Measurements from ENCODE around the gene EYS.

Gene EYS

DNA sequence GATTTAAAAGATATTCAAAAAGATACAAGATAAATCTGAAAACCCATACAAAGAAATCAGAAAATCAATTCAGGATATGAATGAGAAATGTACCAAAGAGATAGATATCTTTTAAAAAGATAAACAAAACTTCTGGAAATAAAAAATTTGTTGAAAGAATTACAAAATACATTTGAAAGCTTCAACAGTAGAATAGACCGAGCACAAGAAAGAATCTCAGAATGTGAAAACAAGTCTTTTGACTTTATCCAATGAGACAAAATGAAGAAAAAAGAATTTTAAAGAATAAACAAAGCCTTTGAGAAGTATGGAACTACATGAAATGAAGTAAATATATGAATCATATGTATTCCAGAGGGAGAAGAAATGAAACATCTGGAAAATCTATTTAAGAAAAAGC is 1011.0 kb downstream of the EYS start:
- DNase-seq: no peak

DNA sequence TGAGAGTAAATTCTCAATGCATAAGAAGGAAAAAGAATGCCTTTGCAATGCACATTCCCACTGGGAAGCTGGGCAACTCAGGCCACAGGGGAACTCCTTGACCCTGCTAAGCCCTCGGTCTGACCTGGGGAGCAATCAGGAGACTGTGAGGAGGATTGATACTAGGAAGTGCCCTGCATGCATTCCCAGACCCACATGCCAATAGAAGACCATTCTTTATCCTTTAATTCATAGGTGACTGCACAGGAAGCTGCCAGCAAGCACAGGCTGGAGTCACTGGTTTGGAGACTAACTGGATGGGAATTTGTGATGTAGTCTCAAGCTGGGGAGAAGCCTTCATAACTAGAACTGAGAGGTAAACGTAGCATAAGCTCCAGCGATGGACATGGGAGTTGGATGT is 1012.7 kb downstream of the EYS start:
- DNase-seq: no peak

DNA sequence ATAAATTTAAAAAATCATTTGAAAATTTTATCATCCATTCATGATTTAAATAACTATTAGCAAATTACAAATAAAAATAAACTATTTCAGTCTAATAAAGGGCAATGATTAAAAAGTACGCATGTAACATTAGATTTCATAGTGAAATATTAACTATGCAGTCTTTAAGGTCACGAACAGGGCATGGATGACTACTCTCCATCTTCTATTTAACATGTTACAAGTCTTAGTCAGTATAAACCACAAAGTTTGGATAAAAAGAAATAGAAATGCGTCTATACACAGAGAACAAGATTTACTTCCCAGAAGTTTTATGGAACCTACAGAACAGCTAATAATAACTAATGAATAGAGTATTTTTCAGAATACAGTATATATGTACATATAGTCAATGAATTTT is 1016.0 kb downstream of the EYS start:
- no peak for DNase-seq

DNA sequence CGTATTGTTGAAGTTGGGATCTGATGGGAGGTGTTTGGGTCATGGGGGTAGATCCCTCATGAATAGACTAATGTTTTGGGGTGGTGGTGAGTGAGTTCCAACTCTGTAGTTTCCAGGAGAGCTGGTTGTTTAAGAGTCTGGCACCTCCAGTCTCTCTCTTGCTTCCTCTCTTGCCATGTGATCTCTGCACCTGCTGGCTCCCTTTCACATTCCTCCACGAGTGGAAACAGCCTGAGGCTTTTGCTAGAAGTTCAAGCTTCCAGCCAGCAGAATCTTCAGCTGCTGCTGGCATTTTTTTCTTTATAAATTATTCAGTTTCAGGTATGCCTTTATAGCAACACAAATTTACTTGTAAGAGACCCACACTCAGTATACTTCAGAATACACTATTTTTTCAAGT is 1021.6 kb downstream of the EYS start:
- no peak for DNase-seq

DNA sequence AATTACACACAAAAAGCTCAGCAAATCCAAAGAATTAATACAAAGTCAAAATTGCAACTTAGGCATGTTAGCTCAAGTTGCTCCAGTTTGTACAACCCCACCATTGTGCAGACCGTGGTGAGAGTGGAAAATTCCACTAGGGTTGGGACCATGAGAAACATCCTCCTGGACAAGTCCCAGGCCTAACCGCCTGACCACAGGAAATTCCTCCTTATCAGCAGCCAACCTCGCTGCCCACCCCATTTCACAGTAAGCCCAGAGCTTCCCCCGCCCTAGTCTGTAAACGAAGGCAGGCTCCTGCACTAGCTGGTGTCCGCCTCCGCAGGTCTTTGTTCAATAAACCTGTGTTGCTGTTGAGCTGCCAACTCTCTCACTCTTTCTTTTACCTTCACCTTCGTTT is 1023.3 kb downstream of the EYS start:
- no peak for DNase-seq

DNA sequence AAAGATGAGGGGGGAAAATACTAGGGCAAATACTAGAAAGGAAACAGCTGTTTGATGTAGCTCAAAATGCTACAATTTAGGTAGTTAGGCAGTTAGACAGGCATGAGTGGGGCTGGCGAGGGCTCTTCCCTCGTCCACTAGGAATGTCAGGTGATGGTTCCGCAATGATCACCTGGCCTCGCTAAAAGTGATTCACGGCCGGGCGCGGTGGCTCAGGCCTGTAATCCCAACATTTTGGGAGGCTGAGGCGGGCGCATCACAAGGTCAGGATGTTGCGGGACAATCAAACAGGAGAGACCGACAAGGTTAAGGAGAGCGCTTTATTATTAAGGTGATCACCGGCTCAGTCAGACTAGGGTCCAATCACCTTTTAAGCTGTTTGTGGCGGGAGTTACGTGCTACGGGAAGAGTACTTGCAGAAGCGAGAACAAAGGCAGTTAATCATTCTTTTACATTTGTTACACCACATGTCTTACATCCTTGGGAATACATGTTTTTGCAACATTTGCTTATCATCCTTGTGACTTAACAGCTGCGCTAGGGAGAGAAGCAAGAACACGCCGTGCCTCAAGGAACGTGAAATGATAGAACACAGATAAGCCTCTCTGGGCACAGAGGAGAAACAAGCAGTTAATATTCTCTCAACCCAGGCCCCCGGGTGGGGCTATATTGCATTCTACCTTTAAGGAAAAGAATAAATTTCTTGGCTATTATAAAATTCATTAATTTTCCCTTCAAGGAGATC is 1025.4 kb downstream of the EYS start:
- no peak for DNase-seq

DNA sequence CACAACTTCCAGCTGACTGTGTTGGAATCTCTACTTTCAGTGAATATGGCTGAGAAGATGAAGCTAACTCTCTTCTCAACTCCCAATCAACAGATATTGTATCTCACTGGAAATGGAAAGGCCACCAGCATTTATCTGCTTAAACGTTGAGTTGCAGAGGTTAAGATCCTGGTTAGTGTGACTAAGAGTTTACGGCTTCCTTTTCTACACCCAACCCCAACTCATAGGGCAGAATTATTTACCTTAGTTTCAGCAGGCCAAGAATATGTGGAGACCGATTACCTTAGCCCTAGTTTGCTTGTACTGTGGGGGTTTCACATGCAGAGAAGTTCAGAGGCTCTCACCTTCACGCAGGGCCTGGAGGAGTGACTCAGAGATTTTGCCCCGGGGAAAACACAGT is 1026.6 kb downstream of the EYS start:
- no peak for DNase-seq

DNA sequence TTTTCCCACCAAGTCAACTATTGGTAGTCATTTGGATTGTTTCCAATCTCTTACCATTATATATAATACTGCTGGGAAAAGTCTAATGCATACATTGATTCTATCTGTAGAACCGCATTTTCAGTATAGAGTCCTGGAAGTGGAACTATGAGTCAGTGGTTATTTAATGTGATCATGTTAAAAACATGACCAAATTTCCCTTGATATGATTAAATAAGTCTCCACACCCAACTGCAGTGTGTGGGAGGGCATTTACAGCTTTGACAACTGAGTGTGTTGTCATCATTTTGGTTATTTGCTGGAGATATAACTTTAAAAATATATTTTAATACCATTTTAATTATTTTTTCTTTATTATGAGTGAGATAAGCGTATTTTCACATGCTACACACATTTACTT is 1027.6 kb downstream of the EYS start:
- no peak for DNase-seq

DNA sequence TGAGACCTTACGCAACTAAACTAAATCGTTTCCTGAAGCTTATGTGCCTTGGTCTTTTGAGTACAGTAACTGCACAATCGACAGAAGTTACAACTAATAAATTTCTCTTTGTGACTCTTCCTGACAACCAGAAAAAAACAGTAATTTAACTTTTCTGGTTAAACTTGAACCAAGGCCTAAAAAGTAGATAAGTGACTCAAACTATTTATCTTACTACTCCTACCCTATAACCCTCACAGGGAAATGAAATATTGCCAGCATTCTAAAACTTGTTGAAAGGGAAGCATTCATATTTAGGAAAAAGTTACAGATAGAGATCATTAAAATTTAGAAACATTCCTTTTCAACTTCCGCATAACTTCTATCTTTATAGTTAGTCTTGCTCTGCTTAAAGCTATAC is 1034.4 kb downstream of the EYS start:
- DNase-seq: no peak

DNA sequence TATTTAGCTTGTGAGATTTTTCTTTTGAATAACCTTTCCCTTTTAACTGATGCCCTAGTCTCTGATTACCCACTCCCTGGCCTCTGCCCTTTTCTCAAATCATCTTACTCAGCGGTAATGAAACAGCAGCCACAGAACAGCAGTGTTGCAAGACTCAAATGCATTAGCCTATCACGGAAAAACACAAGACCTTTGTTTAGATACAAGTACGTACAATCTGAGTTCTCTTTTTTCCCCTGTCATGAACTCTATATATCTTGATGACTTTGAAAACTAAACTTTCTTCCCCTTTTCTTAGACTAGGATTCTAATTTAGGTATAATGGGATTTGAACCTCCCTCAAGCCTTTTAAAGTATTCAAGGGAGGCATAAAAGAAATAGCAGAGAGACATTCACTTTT is 1034.9 kb downstream of the EYS start:
- no peak for DNase-seq

DNA sequence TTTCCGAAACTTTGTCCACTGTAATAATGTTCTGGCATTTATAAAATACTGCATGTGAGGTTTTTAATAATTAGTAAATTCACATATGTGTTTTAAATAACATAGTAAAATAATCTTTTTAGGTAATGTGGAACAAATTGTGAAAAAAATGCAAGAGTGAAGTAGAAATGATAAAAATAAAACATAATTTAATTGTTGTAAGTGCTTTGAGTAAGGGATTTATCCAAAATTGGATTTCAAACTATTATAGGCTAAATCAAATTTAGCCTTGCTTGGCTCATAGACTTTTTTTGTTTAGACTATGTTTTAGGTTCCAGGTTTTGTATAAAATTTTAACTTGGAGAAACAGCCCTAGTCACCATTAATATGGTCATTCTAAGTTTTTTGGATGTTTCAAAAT is 1041.9 kb downstream of the EYS start:
- no peak for DNase-seq

DNA sequence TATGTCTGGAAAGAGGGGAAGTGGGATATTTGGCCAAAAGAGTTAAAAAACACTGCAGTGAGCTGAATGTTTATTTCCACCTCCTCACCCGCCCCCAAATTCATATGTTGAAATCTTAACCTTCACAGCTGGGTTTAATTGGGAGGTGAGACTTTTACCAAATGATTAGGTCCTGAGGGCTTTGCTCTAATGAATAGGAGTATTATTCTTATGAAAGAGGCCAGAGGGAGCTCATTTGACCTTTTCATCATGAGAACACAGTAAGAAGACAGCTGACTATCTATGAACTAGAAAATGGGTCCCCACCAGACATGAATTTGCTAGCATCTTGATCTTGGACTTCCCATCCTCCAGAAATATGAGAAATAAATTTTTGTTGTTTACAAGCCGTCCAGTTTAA is 1042.5 kb downstream of the EYS start:
- no peak for DNase-seq

DNA sequence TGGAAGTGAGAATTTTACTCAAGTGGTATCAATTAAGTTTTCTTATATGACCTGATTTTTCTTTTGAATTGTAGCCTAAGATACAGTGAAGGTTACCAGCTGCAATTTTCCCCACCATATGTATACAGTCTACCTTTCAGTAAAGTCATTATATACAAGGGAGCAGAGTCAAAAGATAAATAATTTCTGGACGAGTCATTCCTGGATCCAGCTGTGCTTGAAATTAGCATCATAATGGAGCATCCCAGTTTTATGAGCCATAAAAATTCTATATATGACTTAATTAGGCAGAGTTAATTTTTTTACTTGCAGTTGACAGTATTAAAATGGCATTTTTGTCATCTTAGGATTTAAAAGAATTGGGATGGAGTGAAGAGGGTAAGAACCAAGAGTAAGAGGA is 1063.0 kb downstream of the EYS start:
- DNase-seq: no peak

DNA sequence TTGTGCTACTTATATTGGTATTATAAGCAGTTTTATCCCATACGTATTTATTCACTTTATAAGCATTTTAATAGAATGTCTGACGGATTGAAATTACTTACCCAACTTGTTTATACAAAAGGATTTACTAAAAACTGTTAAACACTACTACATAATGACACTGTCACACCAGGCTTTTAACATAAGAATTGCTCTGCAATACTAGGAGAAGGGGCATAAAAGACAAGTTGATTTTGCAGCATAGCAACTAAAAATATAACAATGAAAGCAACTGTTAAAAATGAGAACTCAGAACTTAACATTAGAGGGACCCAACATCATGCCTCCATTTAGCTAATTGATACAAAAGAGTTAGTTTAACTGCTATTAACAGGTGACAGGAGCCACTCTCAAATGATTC is 1076.1 kb downstream of the EYS start:
- no peak for DNase-seq

DNA sequence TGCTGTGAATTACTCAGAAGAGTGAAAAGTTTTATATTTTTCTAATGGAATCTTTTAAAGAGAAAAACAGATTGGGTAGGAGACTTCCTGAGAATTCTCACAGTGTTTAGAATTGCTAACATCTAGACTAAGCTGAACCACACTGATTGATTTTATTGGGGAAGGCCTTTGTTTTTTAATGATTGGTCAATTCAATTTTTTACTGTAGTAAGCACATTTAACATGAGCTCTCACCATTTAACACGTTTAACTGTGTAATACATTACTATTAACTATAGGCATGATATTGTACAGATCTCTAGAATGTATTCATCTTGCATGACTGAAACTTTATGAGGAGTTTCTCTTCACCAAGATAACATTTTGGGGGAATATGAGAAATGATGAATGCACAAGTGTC is 1084.1 kb downstream of the EYS start:
- no peak for DNase-seq

DNA sequence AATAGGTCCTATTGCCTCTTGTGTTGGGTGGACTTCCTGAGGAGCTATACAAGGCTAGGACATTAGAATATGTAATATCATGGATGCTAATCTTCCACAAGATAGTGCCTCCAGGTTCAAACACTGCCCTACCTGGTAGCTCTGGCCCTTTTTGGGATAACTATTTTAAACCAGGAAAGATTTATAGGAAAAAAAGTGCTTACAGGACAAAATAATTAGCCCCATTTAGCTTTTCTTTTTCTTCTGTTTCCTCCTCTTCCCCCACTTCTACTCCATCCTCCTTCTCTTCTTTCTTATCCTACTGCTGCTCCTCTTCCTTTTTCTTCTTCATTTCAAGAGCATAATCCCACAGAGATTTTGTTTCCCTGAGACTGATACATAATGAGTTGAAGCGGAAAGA is 1104.0 kb downstream of the EYS start:
- no peak for DNase-seq

DNA sequence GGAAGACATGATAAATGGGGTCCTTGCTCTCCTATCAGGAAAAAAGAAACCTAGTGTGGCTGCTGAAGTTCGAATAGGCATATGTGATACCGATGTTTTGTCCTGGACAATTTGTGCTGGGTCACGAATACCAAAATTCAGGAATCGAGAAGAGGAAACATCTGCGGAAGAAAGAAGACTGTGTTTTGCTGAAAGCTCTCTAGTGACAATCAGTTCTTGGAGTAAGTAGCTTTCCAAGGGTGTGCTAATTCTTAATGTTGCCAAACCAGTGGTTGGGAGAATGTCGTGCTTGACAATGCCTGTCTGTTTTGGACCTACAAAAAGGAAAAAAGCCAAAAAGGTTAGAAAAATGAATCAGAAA is 1115.4 kb downstream of the EYS start:
- DNase-seq: no peak

DNA sequence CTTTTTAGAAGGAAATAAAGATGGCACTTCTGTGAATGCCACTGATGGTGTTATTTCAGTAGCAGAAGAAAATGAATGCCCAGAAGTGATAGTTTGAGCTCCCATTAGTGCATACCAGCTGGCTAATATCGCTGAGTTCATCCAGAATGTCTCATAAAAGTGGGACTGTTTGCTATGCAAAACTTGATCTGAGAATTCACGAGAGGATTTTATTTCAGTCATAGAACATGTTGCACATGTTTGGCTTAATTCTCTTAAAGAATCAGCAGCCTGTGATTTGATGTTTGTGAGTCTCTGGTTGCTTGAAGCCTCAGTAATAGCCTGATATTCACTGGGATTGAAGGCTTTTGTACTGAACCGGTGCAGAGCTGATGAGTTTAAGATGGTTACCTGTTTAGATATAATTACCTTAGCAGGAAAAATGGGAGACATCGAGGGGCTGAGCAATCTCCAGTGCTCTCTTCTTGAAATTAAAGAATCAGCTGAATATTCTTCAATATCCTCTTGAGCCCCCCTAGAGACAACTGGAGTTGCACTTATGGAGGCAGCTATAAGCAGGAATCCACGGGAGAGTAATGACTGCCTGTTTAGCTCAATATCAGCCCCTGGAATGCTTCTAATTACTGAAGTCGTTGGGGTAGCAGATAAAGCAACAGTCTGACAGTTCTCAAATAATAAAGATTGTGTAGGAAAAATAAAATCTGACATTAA is 1115.9 kb downstream of the EYS start:
- no peak for DNase-seq

DNA sequence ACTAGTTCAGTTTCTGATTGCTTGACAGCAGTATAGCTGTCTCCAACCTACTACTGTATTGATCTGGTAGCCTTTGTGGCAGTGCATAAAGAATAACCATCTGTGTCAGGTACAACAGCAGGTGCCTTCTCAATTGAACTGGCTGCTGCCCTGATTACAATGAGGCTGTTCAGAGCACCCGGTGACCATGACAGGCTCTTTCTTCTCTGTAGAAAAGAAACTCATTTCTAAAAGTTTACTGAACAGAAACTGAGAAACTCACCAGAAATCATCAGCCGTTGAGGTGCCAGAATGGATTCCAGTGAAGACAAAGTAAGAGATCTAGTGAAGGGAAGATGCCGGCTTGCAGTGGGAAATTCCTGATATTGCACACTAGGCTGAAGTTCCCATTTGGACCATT is 1117.1 kb downstream of the EYS start:
- DNase-seq: no peak

DNA sequence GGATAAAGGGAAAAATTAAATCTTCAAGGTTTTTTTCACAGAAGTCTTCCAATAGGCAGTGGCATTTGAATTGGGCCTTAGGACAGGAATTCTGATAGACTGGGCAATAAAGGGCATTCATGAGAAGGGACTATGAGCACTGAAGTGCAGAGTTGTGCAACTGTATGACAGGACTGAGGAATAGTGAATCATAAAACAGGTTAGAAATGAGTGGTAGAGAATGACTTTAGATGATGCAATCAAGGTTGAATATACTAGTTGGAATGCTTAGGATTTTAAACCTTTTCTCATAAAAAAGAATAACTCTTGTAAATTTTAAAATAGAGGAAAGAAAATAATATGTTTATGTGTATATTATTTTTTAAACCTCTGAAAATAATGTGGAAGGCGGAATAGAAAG is 1126.7 kb downstream of the EYS start:
- peak; percentile 2 for DNase-seq

DNA sequence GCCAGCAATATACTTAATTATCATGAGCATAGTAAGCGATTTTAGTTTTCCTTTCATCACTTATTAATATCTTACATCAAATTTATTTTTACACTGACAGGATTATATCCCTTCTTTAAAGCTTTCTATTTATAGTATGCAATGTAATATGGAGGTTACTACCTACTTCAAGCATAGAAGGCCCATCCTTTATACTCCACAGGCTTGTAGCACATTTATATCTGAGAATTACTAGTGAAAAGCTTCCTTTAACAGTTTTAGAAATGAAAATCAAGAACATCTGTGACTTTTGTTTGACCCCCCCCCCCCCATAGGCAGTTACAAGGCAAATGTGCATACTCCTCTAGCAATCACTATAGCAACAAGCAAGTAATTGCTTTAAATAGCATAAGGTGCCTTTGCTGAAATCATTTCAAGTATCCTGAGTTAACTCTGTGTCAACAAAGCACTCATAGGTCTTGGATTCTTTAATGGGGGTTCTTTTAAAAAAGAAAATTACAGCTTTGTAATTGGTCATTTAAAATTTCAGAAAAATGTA is 1153.7 kb downstream of the EYS start:
- DNase-seq: no peak

DNA sequence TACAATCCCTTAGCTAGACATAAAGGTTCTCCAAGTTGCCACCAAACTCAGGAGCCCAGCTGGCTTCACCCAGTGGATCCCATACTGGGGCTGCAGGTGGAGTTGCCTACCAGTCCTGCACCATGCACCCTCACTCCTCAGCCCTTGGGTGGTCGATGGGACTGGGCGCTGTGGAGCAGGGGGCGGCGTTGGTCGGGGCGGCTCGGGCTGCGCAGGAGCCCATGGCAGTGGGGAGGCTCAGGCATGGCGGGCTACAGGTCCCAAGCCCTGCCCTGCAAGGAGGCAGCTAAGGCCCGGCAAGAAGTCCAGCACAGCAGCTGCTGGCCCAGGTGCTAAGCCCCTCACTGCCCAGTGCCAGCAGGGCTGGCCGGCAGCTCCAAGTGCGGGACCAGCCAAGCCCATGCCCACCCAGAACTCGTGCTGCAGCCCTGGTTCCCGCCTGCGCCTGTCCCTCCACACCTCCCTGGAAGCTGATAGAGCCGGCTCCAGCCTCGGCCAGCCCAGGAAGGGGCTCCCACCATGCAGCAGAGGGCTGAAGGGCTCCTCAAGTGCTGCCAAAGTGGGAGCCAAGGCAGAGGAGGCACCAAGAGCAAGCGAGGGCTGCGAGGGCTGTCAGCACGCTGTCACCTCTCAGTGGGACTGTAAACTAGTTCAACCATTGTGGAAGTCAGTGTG is 1159.3 kb downstream of the EYS start:
- no peak for DNase-seq

DNA sequence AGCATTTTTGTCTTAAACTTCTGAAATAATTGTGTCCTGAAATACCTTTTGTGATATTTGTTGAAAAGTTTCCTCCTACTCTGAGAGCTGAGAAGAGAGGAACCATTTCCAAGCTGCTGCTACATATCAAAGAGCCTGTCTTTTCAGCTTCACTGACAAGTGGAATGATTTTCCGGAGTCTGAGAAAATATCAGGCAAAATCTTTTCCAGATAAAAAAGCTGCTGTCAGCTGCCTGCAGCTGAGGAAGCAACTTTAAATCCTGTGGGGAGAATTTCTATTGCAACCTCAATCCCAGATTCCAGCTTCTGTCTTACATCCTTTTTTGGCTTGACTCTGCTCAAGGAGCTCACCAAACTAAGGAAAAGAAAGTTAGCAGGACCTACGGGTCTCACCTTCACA is 1167.1 kb downstream of the EYS start:
- no peak for DNase-seq

DNA sequence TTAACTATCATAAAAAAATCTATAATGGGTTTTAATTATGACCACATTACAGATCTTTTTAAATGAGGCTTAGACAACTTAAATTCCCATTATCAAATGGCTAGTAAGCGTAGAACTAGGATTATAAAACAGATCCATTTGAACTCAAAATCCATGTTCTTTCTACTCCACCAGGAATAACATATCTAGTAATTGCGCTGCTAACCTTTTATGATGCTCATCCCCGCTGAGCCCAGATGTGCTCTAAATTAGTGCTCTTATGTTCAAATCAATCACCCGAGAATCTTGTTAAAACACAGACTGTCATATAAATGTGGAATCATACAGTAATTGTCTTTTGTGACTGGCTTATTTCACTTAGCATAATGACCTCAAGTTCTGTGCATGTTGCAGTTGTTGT is 1168.3 kb downstream of the EYS start:
- no peak for DNase-seq

Data from activated CD4-positive, alpha-beta T cell treated with anti-CD3 and anti-CD28 coated beads, Interleukin-10, Interleukin-2, amounts not matched to agents 100 ng/mL and 50 ng/mL, durations not matched to agents 16 hours and 8 hours (primary cell).